GM23338 (cell line): ENCODE results near the gene PRRX1. TPM values are rescaled to one million over a fixed set of nuclear protein-coding genes. Genes with fewer than 3 reads are reported as not detected.

Source experiments
- ATAC-seq: fragments of 200-7000 bp; cut with Tn5 transposase; 3 replicates; pipeline ENCODE4 v1.9.1; 2020
- DNase-seq: peaks from one replicate; pipeline ENCODE4 v3.0.0-alpha.2; 2015; ENCODE audit warnings: low spot score
- H2AFZ ChIP-seq: fragments of 200-600 bp; sonication (generic); 2 replicates; pipeline ENCODE4 v1.8.0; 2016; ENCODE audit warnings: antibody characterized with exemption, mild to moderate bottlenecking, moderate library complexity
- H3F3A ChIP-seq: fragments of 200-600 bp; sonication (generic); replicated peaks from 2 replicates; pipeline ENCODE4 v1.8.0; 2017; ENCODE audit warnings: antibody characterized with exemption, mixed run types, low read depth
- H3K27ac ChIP-seq: fragments of 200-600 bp; sonication (generic); 2 replicates; pipeline ENCODE4 v1.6.1; 2016; ENCODE audit warnings: low read depth
- H3K27me3 ChIP-seq: fragments of 200-600 bp; sonication (generic); 2 replicates; pipeline ENCODE4 v1.8.0; 2016; ENCODE audit warnings: mild to moderate bottlenecking, mixed run types, moderate library complexity; ENCODE audit not compliant: insufficient read depth
- H3K36me3 ChIP-seq: fragments of 200-600 bp; sonication (generic); 2 replicates; pipeline ENCODE4 v1.8.0; 2016; ENCODE audit warnings: mild to moderate bottlenecking; ENCODE audit not compliant: insufficient read depth
- H3K4me1 ChIP-seq: fragments of 200-600 bp; sonication (generic); 2 replicates; pipeline ENCODE4 v1.8.0; 2016; ENCODE audit warnings: mild to moderate bottlenecking, moderate library complexity; ENCODE audit not compliant: insufficient read depth
- H3K4me2 ChIP-seq: fragments of 200-600 bp; sonication (generic); 2 replicates; pipeline ENCODE4 v1.7.1; 2017; ENCODE audit warnings: mixed run types
- H3K4me3 ChIP-seq: fragments of 200-600 bp; sonication (generic); 2 replicates; pipeline ENCODE4 v1.6.1; 2016; ENCODE audit warnings: mixed run types
- H3K79me2 ChIP-seq: fragments of 200-600 bp; sonication (generic); replicated peaks from 2 replicates; pipeline ENCODE4 v1.8.0; 2017; ENCODE audit warnings: mild to moderate bottlenecking; ENCODE audit not compliant: insufficient read depth
- H3K9me2 ChIP-seq: fragments of 200-600 bp; sonication (generic); 2 replicates; pipeline ENCODE4 v1.8.0; 2017; ENCODE audit not compliant: insufficient read depth
- H4K20me1 ChIP-seq: fragments of 200-600 bp; sonication (generic); replicated peaks from 2 replicates; pipeline ENCODE4 v1.8.0; 2017; ENCODE audit warnings: mild to moderate bottlenecking; ENCODE audit not compliant: insufficient read depth
- H3K27ac Mint-ChIP-seq: 2 replicates; pipeline ENCODE4 v1.8.0; 2020; ENCODE audit warnings: inconsistent platforms, mild to moderate bottlenecking, moderate library complexity, mixed read lengths
- H3K27me3 Mint-ChIP-seq: 3 replicates; pipeline ENCODE4 v1.8.0; 2022; ENCODE audit warnings: low read depth, mild to moderate bottlenecking, moderate library complexity, mixed read lengths, inconsistent platforms; ENCODE audit not compliant: insufficient read depth, poor library complexity
- H3K36me3 Mint-ChIP-seq: 3 replicates; pipeline ENCODE4 v1.8.0; 2021; ENCODE audit warnings: low read depth, mild to moderate bottlenecking, inconsistent platforms, moderate library complexity, mixed read lengths
- H3K4me1 Mint-ChIP-seq: 3 replicates; pipeline ENCODE4 v1.8.0; 2020; ENCODE audit warnings: mild to moderate bottlenecking, inconsistent platforms, mixed read lengths
- H3K4me3 Mint-ChIP-seq: 3 replicates; pipeline ENCODE4 v1.8.0; 2021; ENCODE audit warnings: moderate library complexity, mild to moderate bottlenecking, inconsistent platforms, mixed read lengths
- H3K9me3 Mint-ChIP-seq: 3 replicates; pipeline ENCODE4 v1.8.0; 2020; ENCODE audit warnings: moderate library complexity, mild to moderate bottlenecking, inconsistent platforms, mixed read lengths
- CREB1 ChIP-seq: fragments of 250-450 bp; sonication (Bioruptor Pico); IDR thresholded peaks from 2 replicates; pipeline ENCODE4 v1.5.0; 2020; ENCODE audit warnings: low read depth, mild to moderate bottlenecking, moderate library complexity
- EZH2 ChIP-seq: fragments of 200-600 bp; sonication (generic); IDR thresholded peaks from one replicate; pipeline ENCODE4 v1.8.0; 2017; ENCODE audit warnings: antibody characterized with exemption, mild to moderate bottlenecking, low read depth; ENCODE audit not compliant: unreplicated experiment
- EZH2phosphoT487 ChIP-seq: fragments of 200-600 bp; sonication (generic); IDR thresholded peaks from one replicate; pipeline ENCODE4 v1.8.1; 2018; ENCODE audit warnings: antibody characterized with exemption; ENCODE audit not compliant: unreplicated experiment
- JUNB ChIP-seq: IDR thresholded peaks from one replicate; pipeline ENCODE4 v1.6.1; 2016; ENCODE audit warnings: antibody characterized with exemption; ENCODE audit not compliant: unreplicated experiment
- NANOG ChIP-seq: IDR thresholded peaks from 2 replicates; pipeline ENCODE4 v1.6.1; 2016; ENCODE audit warnings: antibody characterized with exemption, borderline replicate concordance
- REST ChIP-seq: IDR thresholded peaks from one replicate; pipeline ENCODE4 v1.6.1; 2018; ENCODE audit warnings: antibody characterized with exemption; ENCODE audit not compliant: unreplicated experiment
- STAT1 ChIP-seq: IDR thresholded peaks from one replicate; pipeline ENCODE4 v1.6.1; 2016; ENCODE audit warnings: antibody characterized with exemption; ENCODE audit not compliant: unreplicated experiment
- ZNF331 ChIP-seq: fragments of 250-450 bp; sonication (Bioruptor Pico); IDR thresholded peaks from 2 replicates; pipeline ENCODE4 v1.5.0; 2020; ENCODE audit warnings: low read depth, mild to moderate bottlenecking, moderate library complexity
- ZNF462 ChIP-seq: fragments of 250-450 bp; sonication (Bioruptor Pico); IDR thresholded peaks from 2 replicates; pipeline ENCODE4 v1.5.0; 2020; ENCODE audit warnings: mild to moderate bottlenecking, moderate library complexity
- polyA plus RNA-seq: library from polyadenylated mRNA; unstranded; fragments of >200 nt; fragmentation: Nextera tagmentation; extraction: Ambion mirVana; gene quantifications from 2 replicates; pipeline ENCODE4 v1.2.1, GENCODE V29; 2016
- total RNA-seq: library from RNA; depleted of rRNA; stranded (reverse); fragments of >200 nt; shearing (Covaris generic); gene quantifications from 2 replicates; pipeline ENCODE4 v1.2.3, GENCODE V29; 2014

PRRX1 gene
- total and polyA plus RNA-seq, 2 experiments from 2014 or later = 0.58 TPM; not detected in 1

- DNase-seq (peak; percentile 32), ATAC-seq (no peak)
- Histone ChIP-seq H3K27me3 (peaks cover 91% of the 10 kb centered on the region), H4K20me1 (peaks cover 22% of the 10 kb centered on the region), H3K79me2 (no peaks in the 10 kb centered on the region), H3K4me1 (peaks cover 51% of the 10 kb centered on the region), H3K27ac (no peak overlapping the region), H3K9me2 (no peaks in the 10 kb centered on the region), H2AFZ (no peak overlapping the region), H3K36me3 (no peaks in the 10 kb centered on the region), H3K4me2 (peak overlapping the region; percentile 71), H3K4me3 (peak overlapping the region; percentile 49), H3F3A (peaks cover 15% of the 10 kb centered on the region)
- Mint-ChIP-seq H3K9me3 (peaks cover 5% of the 10 kb centered on the region; the same call in 1 of the 3 replicates), H3K27me3 (peaks cover 77% of the 10 kb centered on the region), H3K36me3 (no peaks in the 10 kb centered on the region), H3K4me1 (peaks cover 51% of the 10 kb centered on the region), H3K4me3 (peak overlapping the region; percentile 52), H3K27ac (no peak overlapping the region)
- TF ChIP-seq ZNF462 (CRISPR knock-in tag) = no peak
- no peak for TF ChIP-seq EZH2phosphoT487
- no peak for TF ChIP-seq CREB1 (CRISPR knock-in tag)
- TF ChIP-seq NANOG = no peak
- TF ChIP-seq JUNB = no peak
- TF ChIP-seq STAT1 = no peak
- no peak for TF ChIP-seq ZNF331 (CRISPR knock-in tag)
- no peak for TF ChIP-seq EZH2
- no peak for TF ChIP-seq REST
These were observed 5.1 kb downstream of the PRRX1 start for GRCh38 chr1:170669107-170669445.
